HG02852 (cell line): ENCODE data around the gene NFE2L1.

Experiments used
- ATAC-seq: cut with Tn5 transposase; IDR thresholded peaks from one replicate; pipeline ENCODE4 v1.9.1; 2021; ENCODE audit warnings: mild to moderate bottlenecking, moderate library complexity; ENCODE audit not compliant: unreplicated experiment

NFE2L1 gene

GRCh38 chr17:48107137-48108055 lies 59.2 kb downstream of the NFE2L1 start, which contains the start of gene SNX11:
Gene SNX11, plus strand, starts transcription at chr17:48107766. Its CDS starts 4,278 bp downstream, at chr17:48112044.
- peak; percentile 76 for ATAC-seq

GRCh38 chr17:48110761-48111160 lies 62.6 kb downstream of the NFE2L1 start:
- no peak for ATAC-seq
